Measurements from ENCODE around the gene TRMT10A. TPM values are rescaled to one million over a fixed set of nuclear protein-coding genes. Genes with fewer than 3 reads are reported as not detected.
A peak's percentile ranks its signal among the peaks of the same experiment; 100 is the strongest.

TRMT10A gene
- total and polyA plus RNA-seq, 2 of the 13 experiments (the other 11 are each of a cell fraction or from before 2014, with no cell fraction given): 3.9 to 12.6 TPM

GRCh38 chr4:99563310-99564186 is at the start of gene TRMT10A (continued):
- TF ChIP-seq ZNF124 (CRISPR knock-in tag; IDR thresholded peaks at IDR 0.05): no peak
- TF ChIP-seq FOXJ3 (CRISPR knock-in tag; IDR thresholded peaks at IDR 0.05; ENCODE audit: borderline replicate concordance): no peak
- no peak; the same call in 1 of the 2 replicates for TF ChIP-seq ZNF772 (CRISPR knock-in tag; IDR thresholded peaks at IDR 0.05)
- peak; percentile 55 for TF ChIP-seq PAXIP1 (CRISPR knock-in tag; conservative IDR thresholded peaks at IDR 0.05)
- TF ChIP-seq RAD51 (IDR thresholded peaks at IDR 0.05; ENCODE audit: borderline replicate concordance): no peak
- no peak for TF ChIP-seq LBX2 (CRISPR knock-in tag; IDR thresholded peaks at IDR 0.05; ENCODE audit: borderline replicate concordance)
- TF ChIP-seq MAFG (CRISPR knock-in tag; IDR thresholded peaks at IDR 0.05): no peak
- no peak for TF ChIP-seq ZNF883 (CRISPR knock-in tag; IDR thresholded peaks at IDR 0.05; ENCODE audit: not compliant biosample characterization)
- no peak for TF ChIP-seq ZNF121 (CRISPR knock-in tag; IDR thresholded peaks at IDR 0.05)
- TF ChIP-seq KDM5A (IDR thresholded peaks at IDR 0.05; ENCODE audit: borderline replicate concordance, low read length): peak; percentile 90; the same call in 1 of the 2 replicates
- TF ChIP-seq SETDB1 (CRISPR knock-in tag; IDR thresholded peaks at IDR 0.05; ENCODE audit: borderline replicate concordance): no peak
- TF ChIP-seq RBM22 (optimal IDR thresholded peaks at IDR 0.05; ENCODE audit: low read length): no peak
- no peak for TF ChIP-seq EED (CRISPR knock-in tag; IDR thresholded peaks at IDR 0.05)
- no peak for TF ChIP-seq NBN (conservative IDR thresholded peaks at IDR 0.05)
- TF ChIP-seq RERE (CRISPR knock-in tag; IDR thresholded peaks at IDR 0.05; ENCODE audit: low read depth): no peak
- 0 out of 2 replicates have a peak, but pooled peaks have one; percentile 8 for TF ChIP-seq ZNF704 (CRISPR knock-in tag; IDR thresholded peaks at IDR 0.05; ENCODE audit: borderline replicate concordance)
- no peak; the same call in 1 of the 2 replicates for TF ChIP-seq JDP2 (CRISPR knock-in tag; IDR thresholded peaks at IDR 0.05; ENCODE audit: borderline replicate concordance)
- TF ChIP-seq ZNF17 (CRISPR knock-in tag; IDR thresholded peaks at IDR 0.05): no peak
- TF ChIP-seq ZSCAN22 (CRISPR knock-in tag; IDR thresholded peaks at IDR 0.05): no peak

All from HepG2 (cell line).